GM10266 (cell line): ENCODE data around the gene PNLDC1.
"Not testable (repeated sequence)": the region's sequence is repeated elsewhere in the genome, so short reads cannot be mapped to it uniquely, and the experiment has no call there.

ENCODE experiments used
- DNase-seq: peaks from one replicate; pipeline ENCODE4 v3.0.0; 2012; ENCODE audit errors: extremely low spot score
- TF ChIP-seq, protein P1 (sequence below): IDR thresholded peaks from 2 replicates; pipeline ENCODE4 v1.5.1; 2012; ENCODE audit warnings: mild to moderate bottlenecking, low read depth; ENCODE audit not compliant: control insufficient read depth, insufficient read depth; ENCODE audit errors: missing control alignments

PNLDC1 gene

DNA sequence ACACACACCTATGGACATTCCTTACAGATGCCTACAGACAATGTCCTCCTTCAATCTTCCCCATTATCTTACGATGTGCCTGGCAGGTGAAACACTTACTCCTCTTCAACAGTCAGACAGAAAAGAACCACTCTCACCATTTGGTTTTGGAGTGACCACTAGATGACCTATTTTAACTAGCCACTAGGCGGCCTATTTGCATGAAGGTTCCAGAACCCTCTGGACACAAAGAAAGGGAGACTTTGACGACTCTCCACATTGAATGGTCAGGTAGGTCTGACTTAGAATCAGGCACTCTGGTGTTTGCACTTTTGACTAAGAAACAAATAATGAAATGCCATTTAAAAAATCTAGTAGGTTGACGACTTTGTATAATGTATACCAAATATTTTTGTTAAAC lies 42.0 kb downstream of the PNLDC1 start:
- DNase-seq = no peak
- TF ChIP-seq, protein P1, sequence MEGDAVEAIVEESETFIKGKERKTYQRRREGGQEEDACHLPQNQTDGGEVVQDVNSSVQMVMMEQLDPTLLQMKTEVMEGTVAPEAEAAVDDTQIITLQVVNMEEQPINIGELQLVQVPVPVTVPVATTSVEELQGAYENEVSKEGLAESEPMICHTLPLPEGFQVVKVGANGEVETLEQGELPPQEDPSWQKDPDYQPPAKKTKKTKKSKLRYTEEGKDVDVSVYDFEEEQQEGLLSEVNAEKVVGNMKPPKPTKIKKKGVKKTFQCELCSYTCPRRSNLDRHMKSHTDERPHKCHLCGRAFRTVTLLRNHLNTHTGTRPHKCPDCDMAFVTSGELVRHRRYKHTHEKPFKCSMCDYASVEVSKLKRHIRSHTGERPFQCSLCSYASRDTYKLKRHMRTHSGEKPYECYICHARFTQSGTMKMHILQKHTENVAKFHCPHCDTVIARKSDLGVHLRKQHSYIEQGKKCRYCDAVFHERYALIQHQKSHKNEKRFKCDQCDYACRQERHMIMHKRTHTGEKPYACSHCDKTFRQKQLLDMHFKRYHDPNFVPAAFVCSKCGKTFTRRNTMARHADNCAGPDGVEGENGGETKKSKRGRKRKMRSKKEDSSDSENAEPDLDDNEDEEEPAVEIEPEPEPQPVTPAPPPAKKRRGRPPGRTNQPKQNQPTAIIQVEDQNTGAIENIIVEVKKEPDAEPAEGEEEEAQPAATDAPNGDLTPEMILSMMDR = no peak

DNA sequence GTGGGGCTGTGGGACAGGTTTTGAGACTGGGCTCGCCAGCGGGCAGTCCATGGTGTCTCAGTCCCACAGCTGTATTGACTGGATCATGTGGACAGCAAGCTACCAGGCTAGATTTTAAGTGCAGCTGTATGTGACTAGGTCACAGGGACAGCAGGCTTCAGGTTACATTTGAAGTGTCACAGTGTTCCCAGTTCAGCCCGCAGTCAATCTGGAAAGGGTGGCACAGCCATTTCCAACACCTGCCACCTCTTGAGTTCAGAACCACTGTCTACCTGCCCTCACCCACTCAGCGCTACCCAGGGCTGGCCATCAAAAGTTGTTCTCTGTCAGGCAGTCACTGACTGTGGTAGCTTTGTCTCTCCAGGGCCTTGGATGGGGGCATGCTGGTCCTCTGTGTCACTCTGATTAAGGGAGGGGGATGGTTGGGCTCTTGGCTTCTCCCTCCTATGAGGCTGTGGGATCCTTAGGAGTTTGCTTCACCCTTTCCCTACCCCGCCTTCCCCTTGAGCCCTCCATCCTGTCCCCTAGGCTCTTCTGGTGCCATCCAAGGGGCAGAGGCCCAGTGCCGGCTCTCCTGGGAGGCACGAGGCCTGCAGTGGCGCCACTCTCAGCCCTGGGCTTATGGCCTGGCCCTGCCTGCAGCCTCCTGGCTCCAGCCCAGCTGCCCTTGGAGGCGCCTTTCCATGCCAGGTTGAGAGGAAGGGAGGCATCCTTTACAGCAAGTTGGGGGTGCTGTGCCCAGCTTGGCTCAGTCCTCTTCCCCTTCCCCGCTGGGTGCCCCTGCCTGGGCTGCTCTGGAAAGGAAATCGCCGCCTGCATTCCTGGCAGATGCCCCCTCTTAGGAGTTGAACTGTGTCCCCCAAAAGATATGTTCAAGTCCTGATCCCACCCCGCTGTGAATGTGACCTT lies 44.9 kb downstream of the PNLDC1 start:
- DNase-seq = no peak
- TF ChIP-seq, protein P1 = no peak

- DNase-seq = not testable (repeated sequence)
Observed at GRCh38 chr6:159848552-159848951, 48.5 kb downstream of the PNLDC1 start.

GRCh38 chr6:159849851-159850250 lies 49.8 kb downstream of the PNLDC1 start:
- DNase-seq = not testable (repeated sequence)

DNA sequence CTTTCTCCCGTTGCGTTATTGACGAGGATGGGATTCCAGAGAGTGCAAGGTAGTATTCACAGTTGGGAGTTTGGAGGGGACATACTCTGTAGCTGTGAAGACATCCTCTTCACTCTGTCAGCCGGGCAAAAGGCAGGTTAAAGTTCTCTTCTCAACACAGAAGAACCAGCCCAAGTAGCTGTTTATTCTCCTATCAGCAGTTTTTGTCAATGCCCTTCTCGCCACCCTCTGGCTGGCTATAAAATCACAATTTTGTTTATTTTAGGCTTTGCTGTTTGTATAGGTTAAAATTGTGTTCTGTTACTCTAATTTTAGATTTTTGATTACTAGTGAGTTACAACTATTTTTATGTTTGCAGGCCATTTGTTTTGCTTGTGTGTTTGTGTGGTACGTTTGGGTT lies 52.8 kb downstream of the PNLDC1 start:
- no peak for DNase-seq

DNA sequence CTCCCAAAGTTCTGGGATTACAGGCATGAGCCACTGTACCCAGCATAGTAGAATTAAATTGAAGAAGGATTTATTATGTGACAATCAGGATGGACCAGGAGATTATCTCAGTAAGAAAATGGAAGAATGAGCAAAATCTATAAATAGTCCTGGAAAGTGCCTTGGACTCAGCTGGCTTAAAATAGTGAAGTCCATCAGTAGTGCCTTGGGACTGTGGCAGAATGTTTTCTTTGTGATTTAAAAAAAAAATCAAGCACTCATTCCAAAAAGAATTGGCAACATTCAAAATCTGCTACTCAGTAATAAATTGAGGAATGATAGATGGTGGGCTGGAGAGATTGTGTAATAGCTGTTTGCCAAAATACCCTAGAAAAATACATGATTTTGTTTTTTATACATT lies 53.7 kb downstream of the PNLDC1 start:
- TF ChIP-seq, protein P1 = no peak
- DNase-seq = no peak

More for the DNA sequence above, 52.8 kb downstream of the PNLDC1 start:
- TF ChIP-seq, protein P1 = peak; percentile 12

GRCh38 chr6:159854959-159855358 lies 54.9 kb downstream of the PNLDC1 start:
- DNase-seq = no peak
- TF ChIP-seq, protein P1 = no peak

GRCh38 chr6:159858259-159858658 lies 58.2 kb downstream of the PNLDC1 start:
- DNase-seq = no peak
- TF ChIP-seq, protein P1 = no peak
